ENCODE measurements around the gene TBXAS1.

DNA sequence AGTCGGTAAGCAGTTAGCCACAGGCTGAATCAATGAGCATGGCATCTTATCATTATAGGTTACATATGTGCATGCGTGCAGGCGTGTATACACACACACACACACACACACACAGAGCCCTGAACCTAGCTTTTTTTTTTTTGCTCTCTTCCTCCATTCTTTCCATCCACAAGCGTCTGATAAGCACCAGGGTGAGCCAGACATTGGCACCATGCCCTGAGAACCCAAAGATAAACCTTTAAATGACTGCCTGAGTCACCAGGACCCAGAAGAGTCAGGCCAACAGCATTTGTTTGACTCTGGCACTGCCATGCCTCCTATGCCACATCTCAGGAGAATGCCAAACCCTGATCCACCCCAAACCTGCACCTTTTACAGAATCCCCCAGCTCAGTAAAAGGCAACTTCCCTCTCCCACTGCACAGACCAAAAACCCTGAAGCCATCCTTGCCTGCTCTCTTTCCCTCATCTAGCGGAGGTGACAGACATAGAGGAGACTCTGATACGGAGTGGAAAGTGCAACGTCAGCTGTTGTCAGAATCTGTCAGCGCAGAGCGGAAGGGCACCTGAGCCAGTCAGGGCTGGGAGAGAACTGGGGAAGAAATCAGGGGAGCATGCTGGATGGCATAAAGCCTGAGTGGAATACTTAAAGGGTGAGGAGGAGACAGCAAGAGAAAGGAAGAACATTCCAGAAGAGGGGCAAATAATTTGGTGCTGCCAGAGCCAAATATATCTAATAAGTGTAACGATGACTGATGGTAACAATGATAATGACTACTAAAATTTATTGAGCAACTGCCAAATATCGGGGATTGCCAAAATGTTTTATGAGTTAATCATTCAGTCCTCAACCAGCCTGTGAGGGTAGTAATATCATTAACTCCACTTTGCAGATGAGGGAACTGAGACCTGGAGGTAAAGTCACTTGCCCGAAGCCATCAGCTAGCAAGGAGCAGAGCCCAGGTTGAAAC, 230.5 kb downstream of the TBXAS1 start:
- TF ChIP-seq POLR2A (IDR thresholded peaks at IDR 0.05) (no peak), POLR2AphosphoS5 (IDR thresholded peaks at IDR 0.05) (no peak), EP300 (IDR thresholded peaks at IDR 0.05) (no peak)
- TF ChIP-seq, protein P1, sequence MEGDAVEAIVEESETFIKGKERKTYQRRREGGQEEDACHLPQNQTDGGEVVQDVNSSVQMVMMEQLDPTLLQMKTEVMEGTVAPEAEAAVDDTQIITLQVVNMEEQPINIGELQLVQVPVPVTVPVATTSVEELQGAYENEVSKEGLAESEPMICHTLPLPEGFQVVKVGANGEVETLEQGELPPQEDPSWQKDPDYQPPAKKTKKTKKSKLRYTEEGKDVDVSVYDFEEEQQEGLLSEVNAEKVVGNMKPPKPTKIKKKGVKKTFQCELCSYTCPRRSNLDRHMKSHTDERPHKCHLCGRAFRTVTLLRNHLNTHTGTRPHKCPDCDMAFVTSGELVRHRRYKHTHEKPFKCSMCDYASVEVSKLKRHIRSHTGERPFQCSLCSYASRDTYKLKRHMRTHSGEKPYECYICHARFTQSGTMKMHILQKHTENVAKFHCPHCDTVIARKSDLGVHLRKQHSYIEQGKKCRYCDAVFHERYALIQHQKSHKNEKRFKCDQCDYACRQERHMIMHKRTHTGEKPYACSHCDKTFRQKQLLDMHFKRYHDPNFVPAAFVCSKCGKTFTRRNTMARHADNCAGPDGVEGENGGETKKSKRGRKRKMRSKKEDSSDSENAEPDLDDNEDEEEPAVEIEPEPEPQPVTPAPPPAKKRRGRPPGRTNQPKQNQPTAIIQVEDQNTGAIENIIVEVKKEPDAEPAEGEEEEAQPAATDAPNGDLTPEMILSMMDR (IDR thresholded peaks at IDR 0.05), result no peak
